Activated CD4-positive, alpha-beta T cell treated with anti-CD3 and anti-CD28 coated beads for 24 hours (primary cell): ENCODE measurements around the gene HMGN4.
"Not testable (repeated sequence)": the region's sequence is repeated elsewhere in the genome, so short reads cannot be mapped to it uniquely, and the experiment has no call there.

Experiments
- DNase-seq, 2 donors: peaks; one replicate each; pipeline ENCODE4 v3.0.0-alpha.2; 2020; ENCODE audit warnings: low read depth in 2 of 2

HMGN4 gene

GRCh38 chr6:26537846-26538571 is at the start of gene HMGN4:
Gene HMGN4 (plus strand): TSS chr6:26538366. CDS start chr6:26545207, 6,841 bp downstream.
- DNase-seq, result peak; percentile 63 to 72

GRCh38 chr6:26489996-26490964 is 47.9 kb upstream of the HMGN4 start:
- no peak for DNase-seq

- DNase-seq, result no peak
Measured at GRCh38 chr6:26491604-26492003, 46.6 kb upstream of the HMGN4 start.

DNA sequence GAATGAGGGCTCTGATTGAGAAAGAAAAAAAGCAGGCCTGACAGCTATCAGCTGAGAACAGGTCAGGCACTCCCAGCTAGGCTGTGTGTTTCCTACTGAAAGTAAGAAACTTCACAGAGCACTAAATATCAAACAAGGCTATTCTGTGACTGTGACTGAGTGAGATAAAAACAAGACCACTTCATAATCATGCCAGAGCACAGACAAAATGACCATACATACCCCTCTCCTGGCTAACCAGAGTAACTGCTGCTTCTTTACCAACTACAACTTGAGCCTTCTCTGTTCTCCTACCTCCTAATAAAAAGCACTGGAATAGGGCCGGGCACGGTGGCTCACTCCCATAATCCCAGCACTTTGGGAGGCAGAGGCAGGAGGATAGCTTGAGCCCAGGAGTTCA is 44.9 kb upstream of the HMGN4 start:
- no peak for DNase-seq

- no peak for DNase-seq
Measured at GRCh38 chr6:26494117-26494516, 44.0 kb upstream of the HMGN4 start.

DNA sequence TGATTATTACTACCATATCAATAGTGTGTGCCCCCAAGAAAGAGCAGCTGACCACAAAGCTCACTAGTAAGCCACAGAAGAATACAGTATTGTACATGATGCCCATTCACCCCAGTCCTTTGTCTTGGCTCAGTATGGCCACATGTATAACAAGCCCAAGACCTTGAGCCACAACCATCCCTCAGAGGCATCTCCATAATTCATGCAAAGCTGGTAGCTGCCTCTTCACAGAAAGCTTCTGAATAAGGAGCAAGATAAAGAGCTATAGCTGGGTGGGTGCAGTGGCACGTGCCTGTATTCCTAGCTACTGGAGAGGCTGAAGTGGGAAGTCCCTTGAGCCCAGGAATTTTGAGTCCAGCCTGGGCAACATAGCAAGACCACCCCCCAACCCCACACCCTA is 42.9 kb upstream of the HMGN4 start:
- no peak for DNase-seq

- no peak for DNase-seq
Measured at GRCh38 chr6:26497610-26498009, 40.6 kb upstream of the HMGN4 start.

GRCh38 chr6:26500102-26500501 is 38.1 kb upstream of the HMGN4 start, which contains the start of gene BTN1A1:
Gene BTN1A1 (plus strand): TSS chr6:26500303. CDS start chr6:26501287, 984 bp downstream.
- DNase-seq, result no peak

DNA sequence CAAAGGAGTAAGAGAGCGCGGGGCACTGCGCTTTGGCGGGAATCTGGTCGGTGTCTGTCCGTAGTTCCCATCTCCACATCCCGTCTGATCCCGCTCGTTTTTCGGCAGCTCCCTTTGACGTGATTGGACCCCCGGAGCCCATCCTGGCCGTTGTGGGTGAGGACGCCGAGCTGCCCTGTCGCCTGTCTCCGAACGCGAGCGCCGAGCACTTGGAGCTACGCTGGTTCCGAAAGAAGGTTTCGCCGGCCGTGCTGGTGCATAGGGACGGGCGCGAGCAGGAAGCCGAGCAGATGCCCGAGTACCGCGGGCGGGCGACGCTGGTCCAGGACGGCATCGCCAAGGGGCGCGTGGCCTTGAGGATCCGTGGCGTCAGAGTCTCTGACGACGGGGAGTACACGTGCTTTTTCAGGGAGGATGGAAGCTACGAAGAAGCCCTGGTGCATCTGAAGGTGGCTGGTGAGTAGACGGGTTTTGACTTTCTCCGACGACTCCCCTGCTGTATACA is 36.6 kb upstream of the HMGN4 start:
- DNase-seq, result peak in 1 of 2 donors; percentile 19

- DNase-seq, result no peak
Measured at GRCh38 chr6:26502165-26502564, 36.0 kb upstream of the HMGN4 start.

GRCh38 chr6:26502626-26503025 is 35.5 kb upstream of the HMGN4 start:
- no peak for DNase-seq

DNA sequence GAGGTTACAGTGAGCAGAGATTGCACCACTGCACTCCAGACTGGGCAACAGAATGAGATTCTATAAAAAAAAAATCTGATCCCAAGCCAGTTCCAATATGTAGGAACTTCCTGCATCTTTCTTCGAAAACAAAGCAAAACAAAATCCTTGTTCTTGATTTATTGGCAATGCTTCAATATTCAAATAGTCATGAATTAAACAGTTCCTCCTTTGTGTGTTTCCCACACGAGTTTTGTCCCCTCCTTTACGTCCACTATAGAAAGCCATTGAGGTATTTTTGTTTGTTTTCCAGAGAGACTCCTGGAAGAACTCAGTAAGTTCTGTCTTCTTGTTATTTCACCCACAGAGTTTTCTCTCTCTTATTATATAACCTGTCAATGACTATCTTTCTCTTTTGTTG is 30.5 kb upstream of the HMGN4 start:
- DNase-seq, result no peak

- not testable (repeated sequence) for DNase-seq
Measured at GRCh38 chr6:26511033-26511432, 27.1 kb upstream of the HMGN4 start.

- DNase-seq, result no peak
Measured at GRCh38 chr6:26514984-26515383, 23.2 kb upstream of the HMGN4 start.

DNA sequence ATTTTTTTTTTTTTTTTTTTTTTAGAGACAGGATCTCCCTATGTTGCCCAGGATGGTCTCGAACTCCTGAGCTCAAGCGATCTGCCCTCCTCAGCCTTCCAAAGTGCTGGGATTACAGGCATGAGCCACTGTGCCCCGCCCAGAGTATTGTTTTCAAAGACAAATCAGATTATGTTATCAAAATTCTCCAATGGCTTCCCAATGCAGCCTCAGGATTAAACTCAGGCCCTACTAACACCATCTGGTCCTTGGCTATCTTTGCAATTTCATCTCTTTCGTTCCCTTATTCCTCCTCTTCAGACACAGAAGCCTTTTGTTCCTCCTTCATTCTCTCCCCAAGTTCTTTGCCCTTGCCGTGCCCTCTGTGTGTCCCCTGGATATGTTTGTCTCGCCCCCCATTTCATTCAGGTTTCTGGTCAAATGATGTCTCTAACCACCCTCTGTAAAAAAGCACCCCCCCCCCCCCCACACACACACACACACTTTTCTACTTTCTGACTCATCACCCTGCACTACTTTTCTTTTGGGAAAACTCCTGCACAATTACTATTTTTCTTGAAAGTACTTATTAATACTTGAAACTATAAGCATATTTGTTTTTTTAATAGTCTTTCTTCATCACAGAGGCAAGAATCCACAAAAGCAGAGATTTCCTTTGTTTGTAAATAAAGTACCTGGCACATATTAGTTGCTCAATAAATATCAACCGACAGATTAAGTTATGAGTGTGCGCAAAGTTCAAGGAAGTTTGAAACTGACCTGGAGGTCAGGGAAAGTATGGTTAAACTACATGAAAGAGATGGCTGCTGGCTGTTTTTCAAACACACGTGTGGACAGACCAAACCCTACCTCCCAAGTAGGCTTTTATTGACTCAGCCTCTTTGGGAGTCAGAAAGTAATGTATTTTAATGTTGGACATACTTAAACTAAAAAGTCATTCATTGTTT is 21.4 kb upstream of the HMGN4 start:
- DNase-seq, result no peak

GRCh38 chr6:26519359-26519758 is 18.8 kb upstream of the HMGN4 start:
- DNase-seq, result no peak

- no peak for DNase-seq
Measured at GRCh38 chr6:26520237-26520849, 17.8 kb upstream of the HMGN4 start.

- peak; percentile 76 to 80 for DNase-seq
Measured at GRCh38 chr6:26520850-26521599, 17.1 kb upstream of the HMGN4 start.

- peak in 1 of 2 donors; percentile 56 for DNase-seq
Measured at GRCh38 chr6:26521600-26522391, 16.4 kb upstream of the HMGN4 start.
